NB4 (cell line): ENCODE data around the gene KAZN.

ENCODE experiments used
- DNase-seq: peaks from one replicate; pipeline ENCODE4 v3.0.0; 2010; ENCODE audit warnings: low read depth
- H3K4me3 ChIP-seq: one replicate; pipeline ENCODE4 v1.5.1; 2011; ENCODE audit warnings: mild to moderate bottlenecking, low read depth, low read length, moderate library complexity
- CTCF ChIP-seq: IDR thresholded peaks from one replicate; pipeline ENCODE4 v1.5.1; 2012; ENCODE audit warnings: low read depth, low read length
- MYC ChIP-seq: IDR thresholded peaks from 2 replicates; pipeline ENCODE4 v1.6.1; 2011; ENCODE audit warnings: low read depth, low read length
- POLR2A ChIP-seq: IDR thresholded peaks from 2 replicates; pipeline ENCODE4 v1.6.1; 2011; ENCODE audit warnings: mild to moderate bottlenecking; ENCODE audit not compliant: insufficient read length; ENCODE audit errors: extremely low read depth
- TF ChIP-seq, protein P1 (sequence below): IDR thresholded peaks from 2 replicates; pipeline ENCODE4 v1.6.1; 2011; ENCODE audit warnings: low read depth, low read length

The KAZN gene

DNA sequence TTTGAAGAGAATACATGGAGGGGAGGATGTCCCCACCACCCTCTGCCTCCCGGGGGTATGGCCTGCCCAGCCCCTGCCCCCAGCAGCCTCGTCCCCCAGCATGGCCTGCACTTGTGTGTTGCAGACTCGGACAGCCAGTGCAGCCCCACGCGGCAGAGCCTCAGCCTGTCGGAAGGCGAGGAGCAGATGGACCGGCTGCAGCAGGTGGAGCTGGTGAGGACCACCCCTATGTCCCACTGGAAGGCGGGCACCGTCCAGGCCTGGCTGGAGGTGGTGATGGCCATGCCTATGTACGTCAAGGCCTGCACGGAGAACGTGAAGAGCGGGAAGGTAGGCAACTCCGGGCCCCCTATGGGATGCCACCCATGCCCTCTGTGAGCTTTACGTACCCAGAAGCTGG lies 495.6 kb downstream of the KAZN start:
- no peak for TF ChIP-seq CTCF
- no peak for TF ChIP-seq MYC
- TF ChIP-seq POLR2A, result no peak
- TF ChIP-seq, protein P1, sequence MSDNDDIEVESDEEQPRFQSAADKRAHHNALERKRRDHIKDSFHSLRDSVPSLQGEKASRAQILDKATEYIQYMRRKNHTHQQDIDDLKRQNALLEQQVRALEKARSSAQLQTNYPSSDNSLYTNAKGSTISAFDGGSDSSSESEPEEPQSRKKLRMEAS, result no peak
- no peak for DNase-seq
- H3K4me3 ChIP-seq, result no peak overlapping the region

- TF ChIP-seq, protein P1, result no peak
- TF ChIP-seq CTCF (no peak), MYC (no peak), POLR2A (no peak)
- DNase-seq, result no peak
- no peak overlapping the region for H3K4me3 ChIP-seq
Observed at GRCh38 chr1:15094719-15095495, 496.4 kb downstream of the KAZN start.

- no peak for DNase-seq
- TF ChIP-seq MYC (no peak), CTCF (no peak), POLR2A (no peak)
- TF ChIP-seq, protein P1, result no peak
- H3K4me3 ChIP-seq, result no peak overlapping the region
Observed at GRCh38 chr1:15095496-15095875, 497.0 kb downstream of the KAZN start.

- no peak for DNase-seq
- H3K4me3 ChIP-seq, result no peak overlapping the region
- TF ChIP-seq POLR2A (no peak), MYC (no peak), CTCF (no peak)
- TF ChIP-seq, protein P1, result no peak
Observed at GRCh38 chr1:15096293-15096692, 497.8 kb downstream of the KAZN start.

GRCh38 chr1:15098176-15099125 lies 500.0 kb downstream of the KAZN start:
- no peak overlapping the region for H3K4me3 ChIP-seq
- TF ChIP-seq MYC, result no peak
- no peak for TF ChIP-seq CTCF
- TF ChIP-seq, protein P1, result no peak
- no peak for TF ChIP-seq POLR2A
- no peak for DNase-seq
